UCSD-AML1 (cell line): ENCODE data around the gene FOXP1.

Source experiments
- DNase-seq: peaks from one replicate; lab custom pipeline; 2025; ENCODE audit not compliant: unreplicated experiment; lab: John Stamatoyannopoulos, UW

FOXP1 gene

GRCh38 chr3:71163198-71163918, 420.2 kb downstream of the FOXP1 start:
- DNase-seq: no peak

GRCh38 chr3:71162221-71162620, 421.3 kb downstream of the FOXP1 start:
- no peak for DNase-seq

- no peak for DNase-seq
Measured at GRCh38 chr3:71160785-71161546, 422.6 kb downstream of the FOXP1 start.

- no peak for DNase-seq
Measured at GRCh38 chr3:71156062-71156665, 427.4 kb downstream of the FOXP1 start.

GRCh38 chr3:71154846-71155245, 428.7 kb downstream of the FOXP1 start:
- DNase-seq: no peak

- no peak for DNase-seq
Measured at GRCh38 chr3:71153713-71154112, 429.8 kb downstream of the FOXP1 start.

GRCh38 chr3:71152892-71153265, 430.6 kb downstream of the FOXP1 start:
- no peak for DNase-seq

GRCh38 chr3:71152039-71152891, 431.3 kb downstream of the FOXP1 start:
- no peak for DNase-seq

- DNase-seq: no peak
Measured at GRCh38 chr3:71149959-71150954, 433.3 kb downstream of the FOXP1 start.

- DNase-seq: no peak
Measured at GRCh38 chr3:71148455-71149060, 435.0 kb downstream of the FOXP1 start.

GRCh38 chr3:71146673-71147072, 436.9 kb downstream of the FOXP1 start:
- no peak for DNase-seq

- no peak for DNase-seq
Measured at GRCh38 chr3:71145954-71146353, 437.6 kb downstream of the FOXP1 start.

- no peak for DNase-seq
Measured at GRCh38 chr3:71144525-71145253, 438.8 kb downstream of the FOXP1 start.

GRCh38 chr3:71143493-71143892, 440.0 kb downstream of the FOXP1 start:
- DNase-seq: no peak

- DNase-seq: no peak
Measured at GRCh38 chr3:71142441-71143161, 440.9 kb downstream of the FOXP1 start.

GRCh38 chr3:71140477-71140876, 443.1 kb downstream of the FOXP1 start:
- no peak for DNase-seq

GRCh38 chr3:71139496-71139895, 444.0 kb downstream of the FOXP1 start:
- no peak for DNase-seq

- no peak for DNase-seq
Measured at GRCh38 chr3:71138410-71138809, 445.1 kb downstream of the FOXP1 start.
